ENCODE data around the gene ZBTB18. TPM values are rescaled to one million over a fixed set of nuclear protein-coding genes. Genes with fewer than 3 reads are reported as not detected.

ZBTB18 gene
- total RNA-seq, 1 donor from 2014 or later = 16.7 TPM

GRCh38 chr1:244057474-244058385, 6.6 kb downstream of the ZBTB18 start:
- no peak for DNase-seq (ENCODE audit: extremely low spot score, unreplicated experiment)
- peaks cover 4% of the 10 kb centered on the region for H3K4me1 Mint-ChIP-seq (ENCODE audit: unreplicated experiment)
- H3K4me3 Mint-ChIP-seq = no peak overlapping the region
- no peaks in the 10 kb centered on the region for H3K27me3 Mint-ChIP-seq
- no peaks in the 10 kb centered on the region for H3K9me3 Mint-ChIP-seq
- H3K36me3 Mint-ChIP-seq = no peaks in the 10 kb centered on the region
- TF ChIP-seq CTCF (conservative IDR thresholded peaks at IDR 0.05) = no peak
- H3K27ac Mint-ChIP-seq = no peak overlapping the region

GRCh38 chr1:244060117-244060516, 9.0 kb downstream of the ZBTB18 start:
- Mint-ChIP-seq H3K36me3 (no peaks in the 10 kb centered on the region), H3K4me3 (no peak overlapping the region), H3K27ac (no peak overlapping the region), H3K9me3 (no peaks in the 10 kb centered on the region), H3K27me3 (no peaks in the 10 kb centered on the region), H3K4me1 (ENCODE audit: unreplicated experiment) (peaks cover 4% of the 10 kb centered on the region)
- no peak for DNase-seq (ENCODE audit: extremely low spot score, unreplicated experiment)
- no peak for TF ChIP-seq CTCF (conservative IDR thresholded peaks at IDR 0.05)

GRCh38 chr1:244060686-244061085, 9.6 kb downstream of the ZBTB18 start:
- peaks cover 4% of the 10 kb centered on the region for H3K4me1 Mint-ChIP-seq (ENCODE audit: unreplicated experiment)
- DNase-seq (ENCODE audit: extremely low spot score, unreplicated experiment) = no peak
- H3K9me3 Mint-ChIP-seq = no peaks in the 10 kb centered on the region
- no peaks in the 10 kb centered on the region for H3K36me3 Mint-ChIP-seq
- TF ChIP-seq CTCF (conservative IDR thresholded peaks at IDR 0.05) = no peak
- no peak overlapping the region for H3K4me3 Mint-ChIP-seq
- H3K27me3 Mint-ChIP-seq = no peaks in the 10 kb centered on the region
- H3K27ac Mint-ChIP-seq = no peak overlapping the region

GRCh38 chr1:244062156-244062725, 11.2 kb downstream of the ZBTB18 start:
- no peak for TF ChIP-seq CTCF (conservative IDR thresholded peaks at IDR 0.05)
- Mint-ChIP-seq H3K4me1 (ENCODE audit: unreplicated experiment) (no peaks in the 10 kb centered on the region), H3K27ac (no peak overlapping the region), H3K9me3 (no peaks in the 10 kb centered on the region), H3K36me3 (no peaks in the 10 kb centered on the region), H3K27me3 (no peaks in the 10 kb centered on the region), H3K4me3 (no peak overlapping the region)
- no peak for DNase-seq (ENCODE audit: extremely low spot score, unreplicated experiment)

- H3K27ac Mint-ChIP-seq = no peak overlapping the region
- no peak for DNase-seq (ENCODE audit: extremely low spot score, unreplicated experiment)
- H3K27me3 Mint-ChIP-seq = no peaks in the 10 kb centered on the region
- no peak overlapping the region for H3K4me3 Mint-ChIP-seq
- TF ChIP-seq CTCF (conservative IDR thresholded peaks at IDR 0.05) = no peak
- no peaks in the 10 kb centered on the region for H3K36me3 Mint-ChIP-seq
- no peaks in the 10 kb centered on the region for H3K9me3 Mint-ChIP-seq
- H3K4me1 Mint-ChIP-seq (ENCODE audit: unreplicated experiment) = peaks cover 6% of the 10 kb centered on the region
Measured at GRCh38 chr1:244063498-244063897, 12.4 kb downstream of the ZBTB18 start.

Data from type B pancreatic cell (in vitro differentiated cells).